ENCODE results near the gene HOXA6.

Gene HOXA6

GRCh38 chr7:27102581-27103442 lies 44.8 kb downstream of the HOXA6 start, which contains the start of gene HOXA2:
Gene HOXA2, minus strand, starts transcription at chr7:27102683. Its CDS starts 183 bp downstream, at chr7:27102500.
- Histone ChIP-seq H3K27me3 (ENCODE audit: control insufficient read depth in 5 of 5, insufficient read depth in 4 of 5, low read length in 5 of 5) (no peaks in the 10 kb centered on the region), H3K36me3 (ENCODE audit: control insufficient read depth in 5 of 5, insufficient read depth in 5 of 5, low read length in 5 of 5) (peaks cover 0 to 6% (median 3%) of the 10 kb centered on the region in 5 donors), H3K9me3 (ENCODE audit: control insufficient read depth in 5 of 5, low read length in 5 of 5) (no peaks in the 10 kb centered on the region), H3K4me3 (ENCODE audit: low read depth in 1 of 5, low read length in 5 of 5) (peak within 1 kb of the TSS; percentile 56 to 64 (median 61)), H3K9ac (ENCODE audit: low read length in 5 of 5) (peak within 1 kb of the TSS; percentile 16 to 84 (median 43)), H3K27ac (ENCODE audit: low read depth, low read length) (peak within 1 kb of the TSS; percentile 92), H3K4me1 (ENCODE audit: control insufficient read depth in 5 of 5, insufficient read depth in 5 of 5, low read length in 5 of 5) (peaks cover 7 to 83% (median 69%) of the 10 kb centered on the region in 5 donors)

- peaks cover 0 to 6% (median 3%) of the 10 kb centered on the region in 5 donors for H3K36me3 ChIP-seq (ENCODE audit: control insufficient read depth in 5 of 5, insufficient read depth in 5 of 5, low read length in 5 of 5)
- no peaks in the 10 kb centered on the region for H3K9me3 ChIP-seq (ENCODE audit: control insufficient read depth in 5 of 5, low read length in 5 of 5)
- H3K27ac ChIP-seq (ENCODE audit: low read depth, low read length), result peak overlapping the region; percentile 92
- H3K4me3 ChIP-seq (ENCODE audit: low read depth in 1 of 5, low read length in 5 of 5), result peak overlapping the region; percentile 56 to 64 (median 61)
- H3K4me1 ChIP-seq (ENCODE audit: control insufficient read depth in 5 of 5, insufficient read depth in 5 of 5, low read length in 5 of 5), result peaks cover 14 to 86% (median 71%) of the 10 kb centered on the region in 5 donors
- H3K27me3 ChIP-seq (ENCODE audit: control insufficient read depth in 5 of 5, insufficient read depth in 4 of 5, low read length in 5 of 5), result no peaks in the 10 kb centered on the region
- peak overlapping the region; percentile 12 to 43 (median 22) for H3K9ac ChIP-seq (ENCODE audit: low read length in 5 of 5)
These were observed 45.5 kb downstream of the HOXA6 start for GRCh38 chr7:27101957-27102580.

GRCh38 chr7:27101171-27101956 lies 46.2 kb downstream of the HOXA6 start:
- H3K27ac ChIP-seq (ENCODE audit: low read depth, low read length), result peak overlapping the region; percentile 92
- H3K36me3 ChIP-seq (ENCODE audit: control insufficient read depth in 5 of 5, insufficient read depth in 5 of 5, low read length in 5 of 5), result peaks cover 0 to 6% (median 3%) of the 10 kb centered on the region in 5 donors
- no peaks in the 10 kb centered on the region for H3K27me3 ChIP-seq (ENCODE audit: control insufficient read depth in 5 of 5, insufficient read depth in 4 of 5, low read length in 5 of 5)
- H3K4me3 ChIP-seq (ENCODE audit: low read depth in 1 of 5, low read length in 5 of 5), result peak overlapping the region; percentile 56 to 64 (median 61)
- H3K9ac ChIP-seq (ENCODE audit: low read length in 5 of 5), result peak overlapping the region in 3 of 5 donors; percentile 12 to 48 (median 44)
- peaks cover 15 to 86% (median 69%) of the 10 kb centered on the region in 5 donors for H3K4me1 ChIP-seq (ENCODE audit: control insufficient read depth in 5 of 5, insufficient read depth in 5 of 5, low read length in 5 of 5)
- H3K9me3 ChIP-seq (ENCODE audit: control insufficient read depth in 5 of 5, low read length in 5 of 5), result no peaks in the 10 kb centered on the region

- peak overlapping the region; percentile 92 for H3K27ac ChIP-seq (ENCODE audit: low read depth, low read length)
- H3K9ac ChIP-seq (ENCODE audit: low read length in 5 of 5), result peak overlapping the region in 3 of 5 donors; percentile 4 to 48 (median 44)
- H3K9me3 ChIP-seq (ENCODE audit: control insufficient read depth in 5 of 5, low read length in 5 of 5), result no peaks in the 10 kb centered on the region
- peak overlapping the region; percentile 56 to 64 (median 61) for H3K4me3 ChIP-seq (ENCODE audit: low read depth in 1 of 5, low read length in 5 of 5)
- H3K36me3 ChIP-seq (ENCODE audit: control insufficient read depth in 5 of 5, insufficient read depth in 5 of 5, low read length in 5 of 5), result peaks cover 0 to 6% (median 3%) of the 10 kb centered on the region in 5 donors
- no peaks in the 10 kb centered on the region for H3K27me3 ChIP-seq (ENCODE audit: control insufficient read depth in 5 of 5, insufficient read depth in 4 of 5, low read length in 5 of 5)
- H3K4me1 ChIP-seq (ENCODE audit: control insufficient read depth in 5 of 5, insufficient read depth in 5 of 5, low read length in 5 of 5), result peaks cover 15 to 81% (median 63%) of the 10 kb centered on the region in 5 donors
These were observed 46.8 kb downstream of the HOXA6 start for GRCh38 chr7:27100694-27101170.

- H3K27me3 ChIP-seq (ENCODE audit: control insufficient read depth in 5 of 5, insufficient read depth in 4 of 5, low read length in 5 of 5), result no peaks in the 10 kb centered on the region
These were observed 47.9 kb downstream of the HOXA6 start for GRCh38 chr7:27099453-27100370.

GRCh38 chr7:27098578-27099451 lies 48.8 kb downstream of the HOXA6 start:
- H3K27me3 ChIP-seq (ENCODE audit: control insufficient read depth in 5 of 5, insufficient read depth in 4 of 5, low read length in 5 of 5), result peaks cover 0 to 3% (median 0%) of the 10 kb centered on the region in 5 donors
- peak overlapping the region; percentile 92 for H3K27ac ChIP-seq (ENCODE audit: low read depth, low read length)
- no peaks in the 10 kb centered on the region for H3K9me3 ChIP-seq (ENCODE audit: control insufficient read depth in 5 of 5, low read length in 5 of 5)
- H3K4me3 ChIP-seq (ENCODE audit: low read depth in 1 of 5, low read length in 5 of 5), result peak overlapping the region; percentile 59 to 94 (median 79)
- H3K36me3 ChIP-seq (ENCODE audit: control insufficient read depth in 5 of 5, insufficient read depth in 5 of 5, low read length in 5 of 5), result peaks cover 0 to 6% (median 3%) of the 10 kb centered on the region in 5 donors
- H3K9ac ChIP-seq (ENCODE audit: low read length in 5 of 5), result peak overlapping the region; percentile 48 to 86 (median 70)
- peaks cover 15 to 76% (median 60%) of the 10 kb centered on the region in 5 donors for H3K4me1 ChIP-seq (ENCODE audit: control insufficient read depth in 5 of 5, insufficient read depth in 5 of 5, low read length in 5 of 5)

More at GRCh38 chr7:27099453-27100370, 47.9 kb downstream of the HOXA6 start:
- Histone ChIP-seq H3K9me3 (ENCODE audit: control insufficient read depth in 5 of 5, low read length in 5 of 5) (no peaks in the 10 kb centered on the region), H3K36me3 (ENCODE audit: control insufficient read depth in 5 of 5, insufficient read depth in 5 of 5, low read length in 5 of 5) (peaks cover 0 to 6% (median 3%) of the 10 kb centered on the region in 5 donors), H3K4me1 (ENCODE audit: control insufficient read depth in 5 of 5, insufficient read depth in 5 of 5, low read length in 5 of 5) (peaks cover 15 to 82% (median 65%) of the 10 kb centered on the region in 5 donors), H3K27ac (ENCODE audit: low read depth, low read length) (peak overlapping the region; percentile 92), H3K9ac (ENCODE audit: low read length in 5 of 5) (peak overlapping the region in 1 of 5 donors; percentile 78), H3K4me3 (ENCODE audit: low read depth in 1 of 5, low read length in 5 of 5) (peak overlapping the region in 4 of 5 donors; percentile 59 to 94 (median 86))

- Histone ChIP-seq H3K4me1 (ENCODE audit: control insufficient read depth in 5 of 5, insufficient read depth in 5 of 5, low read length in 5 of 5) (peaks cover 15 to 67% (median 56%) of the 10 kb centered on the region in 5 donors), H3K27me3 (ENCODE audit: control insufficient read depth in 5 of 5, insufficient read depth in 4 of 5, low read length in 5 of 5) (peaks cover 0 to 3% (median 0%) of the 10 kb centered on the region in 5 donors), H3K4me3 (ENCODE audit: low read depth in 1 of 5, low read length in 5 of 5) (peak overlapping the region; percentile 59 to 94 (median 79)), H3K9me3 (ENCODE audit: control insufficient read depth in 5 of 5, low read length in 5 of 5) (no peaks in the 10 kb centered on the region), H3K36me3 (ENCODE audit: control insufficient read depth in 5 of 5, insufficient read depth in 5 of 5, low read length in 5 of 5) (peaks cover 0 to 6% (median 3%) of the 10 kb centered on the region in 5 donors), H3K27ac (ENCODE audit: low read depth, low read length) (peak overlapping the region; percentile 92), H3K9ac (ENCODE audit: low read length in 5 of 5) (peak overlapping the region; percentile 48 to 90 (median 70))
These were observed 49.6 kb downstream of the HOXA6 start for GRCh38 chr7:27097686-27098577.
